GM19023 (cell line): ENCODE results near the gene HDAC4.
"Not testable (repeated sequence)": the region's sequence is repeated elsewhere in the genome, so short reads cannot be mapped to it uniquely, and the experiment has no call there.

ENCODE experiments used
- ATAC-seq: cut with Tn5 transposase; IDR thresholded peaks from one replicate; pipeline ENCODE4 v1.9.1; 2021; ENCODE audit warnings: mild to moderate bottlenecking, moderate library complexity; ENCODE audit not compliant: unreplicated experiment

The HDAC4 gene

DNA sequence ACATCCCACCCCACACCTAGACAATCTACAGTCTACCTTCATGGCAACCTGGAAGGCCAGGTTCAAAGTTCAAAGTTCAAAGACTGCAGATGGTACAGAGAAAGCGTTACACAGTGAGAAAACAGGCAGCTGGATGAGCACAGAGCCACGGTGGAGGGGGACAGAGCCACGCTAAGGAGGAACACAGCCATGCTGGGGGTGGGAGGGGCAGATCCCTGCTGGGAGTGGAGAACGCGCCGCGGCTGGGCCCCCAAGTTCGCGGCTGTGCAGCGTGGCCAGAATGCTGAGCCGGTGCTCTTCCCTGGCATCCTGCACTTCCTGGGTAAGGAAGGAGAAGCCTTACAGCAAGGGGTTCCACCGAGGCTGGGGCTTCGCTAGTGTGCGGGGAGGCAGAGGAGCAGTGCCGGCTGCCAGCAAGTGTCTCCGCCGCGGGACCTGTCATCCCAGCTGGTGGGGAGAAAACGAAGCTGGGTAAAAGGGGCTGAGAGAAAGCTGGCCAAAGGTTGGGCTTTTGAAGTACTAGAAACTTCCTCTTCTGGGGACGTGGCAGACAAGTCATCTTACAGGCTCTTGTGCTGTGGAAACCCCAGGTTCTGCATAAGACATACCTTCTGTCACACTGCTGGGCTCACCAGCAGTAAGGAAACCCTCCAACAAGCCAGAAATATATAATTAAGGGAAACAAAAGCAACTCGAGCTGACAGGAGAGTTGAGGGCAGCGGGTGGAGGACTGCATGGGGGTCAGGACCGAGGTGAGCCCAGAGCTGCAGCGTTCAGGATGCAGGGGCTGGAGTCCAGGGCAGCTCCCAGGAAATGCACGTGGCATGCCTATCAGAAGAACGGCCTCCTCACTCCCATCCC, 115.5 kb downstream of the HDAC4 start:
- no peak for ATAC-seq

- ATAC-seq = no peak
Measured at GRCh38 chr2:239283961-239284795, 116.6 kb downstream of the HDAC4 start.

- ATAC-seq = no peak
Measured at GRCh38 chr2:239283288-239283945, 117.4 kb downstream of the HDAC4 start.

DNA sequence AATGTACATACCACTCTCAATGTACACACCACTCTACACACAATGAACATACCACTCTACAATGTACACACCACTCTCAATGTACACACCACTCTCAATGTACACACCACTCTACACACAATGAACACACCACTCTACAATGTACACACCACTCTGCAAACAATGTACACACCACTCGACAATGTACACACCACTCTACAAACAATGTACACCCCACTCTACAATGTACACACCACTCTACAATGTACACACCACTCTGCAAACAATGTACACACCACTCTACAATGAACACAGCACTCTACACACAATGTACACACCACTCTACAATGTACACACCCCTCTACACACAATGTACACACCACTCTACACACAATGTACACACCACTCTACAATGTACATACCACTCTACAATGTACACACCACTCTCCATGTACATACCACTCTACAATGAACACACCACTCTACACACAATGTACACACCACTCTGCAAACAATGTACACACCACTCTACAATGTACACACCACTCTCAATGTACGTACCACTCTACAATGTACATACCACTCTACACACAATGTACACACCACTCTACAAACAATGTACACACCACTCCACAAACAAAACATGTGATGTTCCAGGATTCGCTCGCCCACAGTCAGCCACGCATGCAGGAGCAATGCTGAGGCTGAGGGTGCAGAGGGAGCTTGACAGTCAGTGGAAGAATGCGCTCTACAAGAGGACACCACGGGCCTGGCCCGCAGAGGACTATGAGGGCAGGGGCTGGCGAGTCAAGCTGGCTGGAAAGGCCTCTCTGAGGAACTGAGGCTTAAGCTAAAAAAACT, 118.2 kb downstream of the HDAC4 start:
- no peak for ATAC-seq

DNA sequence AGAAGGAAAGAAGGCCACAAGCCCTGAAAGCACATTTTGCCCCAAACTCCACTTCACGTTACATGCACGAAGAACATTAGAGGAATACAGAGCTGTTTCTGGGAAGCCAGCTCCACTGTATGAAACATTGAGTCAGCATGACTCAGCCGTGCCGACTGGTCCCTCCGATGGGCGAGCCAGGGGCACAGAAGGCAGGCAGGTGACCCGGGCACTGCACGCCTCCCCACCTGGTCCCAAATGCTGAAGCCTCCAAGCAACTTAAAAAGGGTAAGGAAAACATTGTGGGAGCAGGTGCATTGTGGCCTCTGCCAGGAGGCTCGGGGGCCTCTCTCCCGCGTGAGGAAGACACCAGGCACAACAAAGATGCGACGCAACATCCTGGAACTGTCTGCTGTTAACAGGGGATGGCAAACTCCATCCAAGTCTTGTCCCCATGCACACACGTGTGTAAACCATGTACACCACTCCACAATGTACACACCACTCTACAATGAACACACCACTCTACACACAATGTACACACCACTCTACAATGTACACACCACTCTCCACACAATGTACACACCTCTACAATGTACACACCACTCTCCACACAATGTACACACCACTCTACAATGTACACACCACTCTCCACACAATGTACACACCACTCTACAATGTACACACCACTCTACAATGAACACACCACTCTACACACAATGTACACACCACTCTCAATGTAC, 120.4 kb downstream of the HDAC4 start:
- not testable (repeated sequence) for ATAC-seq

DNA sequence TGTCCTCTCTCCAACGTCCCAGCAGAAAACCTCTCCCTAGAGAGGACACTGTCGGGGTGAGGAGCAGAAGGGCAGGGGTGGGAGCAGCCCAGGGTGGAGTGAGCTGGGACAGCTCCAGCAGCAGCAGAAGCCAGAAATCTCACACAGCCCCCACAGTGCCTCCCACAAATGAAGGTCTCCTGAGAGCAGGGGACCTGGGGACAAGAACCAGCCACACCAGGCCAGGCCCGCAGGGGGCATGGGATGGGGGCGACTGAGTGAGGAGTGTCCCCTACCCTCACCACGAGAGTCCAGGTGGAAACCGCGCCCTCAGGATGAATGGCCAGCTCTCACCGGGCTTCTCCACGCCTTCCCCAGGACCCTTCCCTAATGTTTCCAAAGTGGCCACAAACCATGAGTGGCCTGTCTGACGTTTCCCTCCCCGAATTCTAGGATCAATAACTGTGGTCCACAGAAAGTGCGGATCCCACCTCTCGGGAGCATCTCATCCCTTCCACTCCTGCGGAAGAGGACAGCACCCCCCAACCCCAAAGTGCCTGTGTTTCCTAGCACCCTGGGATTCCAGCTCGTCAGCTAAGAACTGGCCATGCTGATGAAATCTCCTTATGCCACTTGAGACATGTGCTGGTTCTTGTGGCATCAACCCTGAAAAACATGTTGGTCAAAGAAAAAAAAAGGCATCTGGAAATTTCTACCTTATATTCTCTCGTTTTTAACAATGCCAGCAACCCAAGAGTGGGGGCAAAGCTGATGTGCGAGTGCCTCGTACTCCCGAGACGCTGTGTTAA, 121.1 kb downstream of the HDAC4 start:
- ATAC-seq = no peak

DNA sequence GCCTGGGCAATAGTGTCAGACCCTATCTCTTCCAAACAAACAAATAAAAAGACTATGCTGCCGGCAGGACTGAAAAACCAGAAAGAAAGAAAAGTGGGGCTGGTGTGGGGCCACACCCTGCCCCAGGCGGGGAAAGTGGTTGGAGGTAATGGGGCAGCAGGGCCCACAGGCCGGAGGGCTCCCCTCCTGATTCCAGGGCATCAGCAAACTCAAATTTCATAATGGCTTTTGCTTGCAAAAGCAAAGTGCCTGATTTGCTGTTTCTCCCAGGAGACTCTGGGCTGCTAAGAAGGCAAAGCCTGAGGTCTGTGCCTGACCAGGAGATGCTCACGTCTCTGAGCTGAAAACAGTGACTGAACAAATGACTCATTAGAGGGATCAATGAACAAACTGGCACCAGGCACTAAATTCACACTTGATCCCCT, 121.9 kb downstream of the HDAC4 start:
- no peak for ATAC-seq

GRCh38 chr2:239278361-239278760, 122.5 kb downstream of the HDAC4 start:
- ATAC-seq = no peak

DNA sequence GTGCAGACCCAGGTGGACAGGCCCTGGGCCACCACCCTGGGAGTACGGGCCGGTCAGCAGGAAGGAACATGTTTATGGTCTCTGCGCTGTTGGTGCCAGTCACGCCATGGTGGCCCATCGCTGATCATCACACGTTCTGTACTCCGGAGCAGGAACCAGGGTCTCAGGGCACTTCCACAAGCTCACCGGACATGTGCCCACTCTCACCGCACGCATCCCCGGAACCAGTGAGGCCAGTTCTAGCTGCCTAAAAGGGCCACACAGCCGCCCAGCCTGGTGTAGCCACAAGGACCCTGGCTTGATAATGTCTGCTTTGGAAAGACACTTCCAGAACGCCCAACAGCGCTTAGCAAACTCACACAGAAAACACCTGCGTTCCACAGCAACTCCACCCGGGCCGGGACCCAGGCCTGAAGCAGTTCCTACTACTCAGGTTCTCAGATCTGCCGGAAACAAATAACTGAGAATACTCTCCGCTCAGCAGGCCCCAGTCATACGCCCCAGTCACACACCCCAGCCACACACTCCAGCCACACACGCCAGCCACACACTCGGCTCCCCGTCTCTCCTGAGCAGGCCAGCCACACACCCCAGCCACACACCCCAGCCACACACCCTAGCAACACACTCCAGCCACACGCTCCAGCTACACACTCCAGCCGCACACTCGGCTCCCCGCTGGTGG, 123.3 kb downstream of the HDAC4 start:
- no peak for ATAC-seq

DNA sequence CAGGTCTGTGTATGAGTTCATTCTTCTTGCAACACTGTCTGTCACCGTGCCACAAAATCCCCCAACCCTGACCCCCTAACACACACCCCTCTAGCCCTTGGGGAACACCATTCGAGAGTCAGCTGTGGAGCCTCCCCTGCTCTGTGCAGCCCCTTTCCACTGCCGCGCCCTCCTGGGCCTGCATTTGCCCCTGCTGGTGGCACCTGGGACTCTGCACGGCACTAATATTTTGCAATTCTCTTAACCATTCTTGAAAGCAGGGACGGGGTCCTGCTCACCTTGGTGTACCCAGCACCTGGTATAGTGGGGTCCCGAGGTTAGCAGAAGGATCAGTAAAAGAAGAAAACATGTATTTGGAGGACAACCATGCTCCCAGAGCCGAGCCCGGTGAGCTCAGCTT, 124.0 kb downstream of the HDAC4 start:
- no peak for ATAC-seq

GRCh38 chr2:239275847-239276831, 124.7 kb downstream of the HDAC4 start:
- no peak for ATAC-seq

DNA sequence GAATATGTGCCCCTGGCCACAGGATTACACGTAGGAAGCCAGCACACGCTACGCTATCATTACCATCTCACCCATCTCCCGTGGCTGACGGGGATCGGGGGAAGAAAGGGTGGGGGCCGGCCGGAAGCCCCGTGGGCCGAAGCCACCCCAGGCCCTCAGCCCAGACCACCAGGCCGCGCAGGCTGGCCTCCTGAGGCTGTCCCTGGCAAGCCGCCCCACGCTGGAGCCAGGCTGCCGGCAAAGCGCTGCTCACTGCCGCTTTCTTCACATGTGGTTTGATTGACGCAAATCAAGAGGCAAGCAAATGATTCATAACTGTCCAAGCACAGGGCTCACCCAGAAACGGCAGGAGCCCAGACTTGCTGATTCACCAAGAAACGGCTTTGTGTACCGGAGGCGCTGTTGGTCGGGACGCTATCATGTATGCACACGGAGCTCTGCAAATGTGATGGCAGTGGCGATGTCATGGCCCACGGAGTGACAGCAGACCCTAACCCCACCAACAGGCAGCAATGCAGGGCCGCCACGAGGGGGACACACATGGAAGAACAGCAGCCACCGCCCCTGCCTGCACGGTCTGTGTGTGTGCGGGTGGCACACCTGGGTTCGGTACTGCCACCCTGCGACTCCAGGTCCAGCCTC, 125.7 kb downstream of the HDAC4 start:
- no peak for ATAC-seq

- no peak for ATAC-seq
Measured at GRCh38 chr2:239274391-239275043, 126.3 kb downstream of the HDAC4 start.

DNA sequence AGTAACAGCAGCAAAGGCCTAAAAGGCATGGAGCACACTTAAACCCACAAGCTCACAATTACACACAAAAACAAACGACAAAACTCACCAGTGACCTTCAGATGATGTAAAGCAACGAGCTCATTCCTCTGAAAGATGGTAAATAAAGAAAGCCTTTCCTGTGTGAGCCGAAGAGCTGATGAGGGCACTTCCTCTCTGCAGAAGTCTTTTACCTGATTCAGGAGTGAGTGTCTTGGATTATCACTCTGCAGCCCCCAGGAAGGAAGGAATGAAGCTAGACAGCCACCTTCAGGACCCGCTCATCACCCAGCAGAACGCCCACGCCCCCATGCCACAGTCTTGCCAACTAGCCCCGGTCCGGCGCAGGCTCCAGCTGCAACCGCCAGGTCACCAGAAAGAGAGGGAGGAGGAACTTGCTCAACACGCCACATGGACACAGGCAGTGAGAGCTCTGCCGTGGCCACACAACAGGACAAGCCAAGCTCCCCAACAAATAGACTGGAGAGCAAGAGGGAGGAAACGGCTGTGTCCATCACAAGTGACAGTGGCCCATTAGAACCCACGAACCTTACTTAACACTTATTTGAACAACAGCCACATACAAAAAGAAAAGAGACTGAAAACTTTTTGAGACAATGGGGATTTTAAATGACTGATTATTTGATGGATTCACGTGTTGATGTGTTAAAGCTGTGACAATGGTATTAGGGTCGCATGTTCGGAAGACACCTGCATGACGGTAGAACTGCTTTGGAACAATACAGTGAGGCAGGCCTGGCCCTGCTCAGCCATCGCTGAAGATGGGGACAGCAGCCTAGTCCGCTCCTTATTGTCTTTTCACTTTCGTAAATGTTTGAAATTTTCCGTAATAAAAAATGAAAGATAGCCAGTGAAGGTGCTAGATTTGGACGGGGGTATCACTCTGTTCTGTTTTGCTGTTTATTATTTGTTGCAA, 127.3 kb downstream of the HDAC4 start:
- no peak for ATAC-seq

- no peak for ATAC-seq
Measured at GRCh38 chr2:239272626-239273025, 128.2 kb downstream of the HDAC4 start.
